22Rv1 (cell line): ENCODE data around the gene GAST.

Source experiments
- CTCF ChIP-seq: fragments of 450-650 bp; IDR thresholded peaks from 2 replicates; pipeline ENCODE4 v1.5.1; 2017; ENCODE audit warnings: mild to moderate bottlenecking
- ZFX ChIP-seq: fragments of 450-650 bp; IDR thresholded peaks from 2 replicates; pipeline ENCODE4 v1.6.1; 2017; ENCODE audit warnings: antibody characterized with exemption, borderline replicate concordance

- no peak for TF ChIP-seq ZFX
- no peak for TF ChIP-seq CTCF
Measured at GRCh38 chr17:41739661-41740352, 27.7 kb downstream of the GAST start.
